Measurements from ENCODE around the gene UNC119. TPM values are rescaled to one million over a fixed set of nuclear protein-coding genes. Genes with fewer than 3 reads are reported as not detected.

Gene UNC119
- polyA plus RNA-seq, 1 donor (not counting 4 experiments of a cell fraction or from before 2014, with no cell fraction given): 60.0 TPM

DNA sequence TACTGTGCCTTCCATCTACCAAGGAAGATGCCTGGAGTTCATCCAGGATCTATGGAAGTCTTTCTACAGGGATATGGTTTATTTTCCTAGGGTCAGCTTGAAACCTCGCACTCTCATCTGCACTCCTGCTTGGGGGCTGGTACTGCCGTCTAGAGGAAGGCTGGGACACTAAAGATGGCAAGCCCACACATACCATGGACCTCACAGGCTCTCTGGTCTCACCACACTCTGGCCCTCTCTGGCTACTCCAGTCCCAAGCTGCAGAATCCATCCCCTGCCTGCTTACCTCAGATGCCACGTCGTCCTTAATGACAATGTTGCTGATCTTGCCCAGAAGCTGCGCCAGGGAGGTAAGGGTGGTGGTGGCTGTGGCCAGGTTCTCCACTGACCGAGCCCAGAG is 2.1 kb upstream of the UNC119 start:
- H3K27ac ChIP-seq (ENCODE audit: control insufficient read depth, insufficient read depth, low read length): no peak overlapping the region
- no peak overlapping the region for H3K4me3 ChIP-seq (ENCODE audit: control insufficient read depth in 2 of 3, extremely low read depth in 1 of 3, insufficient read depth in 2 of 3, low read depth in 1 of 3, low read length in 3 of 3)
- no peak overlapping the region for H3K9ac ChIP-seq (ENCODE audit: control insufficient read depth, extremely low read depth, insufficient read depth, low read length)
- peaks cover 3% of the 10 kb centered on the region for H3K79me2 ChIP-seq (ENCODE audit: control insufficient read depth, insufficient read depth, low read length)
- dilution Hi-C loops (cut with MboI; ENCODE audit: extremely low pct_ligation_motif_present, low sequenced_read_pairs): no loop called here
- H3K4me1 ChIP-seq (ENCODE audit: control insufficient read depth, extremely low read depth, insufficient read depth, low read length): peaks cover 6% of the 10 kb centered on the region
- H3K9me1 ChIP-seq (ENCODE audit: control insufficient read depth, extremely low read depth, insufficient read depth, low read length): peaks cover 3% of the 10 kb centered on the region
- no peak for TF ChIP-seq EZH2 (IDR thresholded peaks at IDR 0.05; ENCODE audit: low read length)
- TF ChIP-seq, protein P1, sequence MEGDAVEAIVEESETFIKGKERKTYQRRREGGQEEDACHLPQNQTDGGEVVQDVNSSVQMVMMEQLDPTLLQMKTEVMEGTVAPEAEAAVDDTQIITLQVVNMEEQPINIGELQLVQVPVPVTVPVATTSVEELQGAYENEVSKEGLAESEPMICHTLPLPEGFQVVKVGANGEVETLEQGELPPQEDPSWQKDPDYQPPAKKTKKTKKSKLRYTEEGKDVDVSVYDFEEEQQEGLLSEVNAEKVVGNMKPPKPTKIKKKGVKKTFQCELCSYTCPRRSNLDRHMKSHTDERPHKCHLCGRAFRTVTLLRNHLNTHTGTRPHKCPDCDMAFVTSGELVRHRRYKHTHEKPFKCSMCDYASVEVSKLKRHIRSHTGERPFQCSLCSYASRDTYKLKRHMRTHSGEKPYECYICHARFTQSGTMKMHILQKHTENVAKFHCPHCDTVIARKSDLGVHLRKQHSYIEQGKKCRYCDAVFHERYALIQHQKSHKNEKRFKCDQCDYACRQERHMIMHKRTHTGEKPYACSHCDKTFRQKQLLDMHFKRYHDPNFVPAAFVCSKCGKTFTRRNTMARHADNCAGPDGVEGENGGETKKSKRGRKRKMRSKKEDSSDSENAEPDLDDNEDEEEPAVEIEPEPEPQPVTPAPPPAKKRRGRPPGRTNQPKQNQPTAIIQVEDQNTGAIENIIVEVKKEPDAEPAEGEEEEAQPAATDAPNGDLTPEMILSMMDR (optimal IDR thresholded peaks at IDR 0.05 in 1 of 3, IDR thresholded peaks at IDR 0.05 in 1 of 3, conservative IDR thresholded peaks at IDR 0.05 in 1 of 3; ENCODE audit: extremely low read depth in 1 of 3, insufficient read depth in 2 of 3, low read length in 3 of 3): peak in 1 of 3 experiments; percentile 30
- H3K36me3 ChIP-seq (ENCODE audit: control insufficient read depth in 2 of 2, extremely low read depth in 1 of 2, insufficient read depth in 2 of 2, low read length in 2 of 2): peaks cover 19 to 35% of the 10 kb centered on the region in 2 experiments
- H3K9me3 ChIP-seq (ENCODE audit: control insufficient read depth, low read depth, low read length): no peaks in the 10 kb centered on the region
- no peak overlapping the region for H3K4me2 ChIP-seq (ENCODE audit: control insufficient read depth, extremely low read depth, insufficient read depth, low read depth, low read length)
- no peak overlapping the region for H2AFZ ChIP-seq (ENCODE audit: control insufficient read depth, low read length)
- FAIRE-seq: no peak
- H3K27me3 ChIP-seq (ENCODE audit: control insufficient read depth, extremely low read depth, insufficient read depth, low read length): no peaks in the 10 kb centered on the region
- no peaks in the 10 kb centered on the region for H4K20me1 ChIP-seq (ENCODE audit: control insufficient read depth, extremely low read depth, insufficient read depth, low read length)
- DNase-seq (ENCODE audit: low read depth, low spot score): no peak

DNA sequence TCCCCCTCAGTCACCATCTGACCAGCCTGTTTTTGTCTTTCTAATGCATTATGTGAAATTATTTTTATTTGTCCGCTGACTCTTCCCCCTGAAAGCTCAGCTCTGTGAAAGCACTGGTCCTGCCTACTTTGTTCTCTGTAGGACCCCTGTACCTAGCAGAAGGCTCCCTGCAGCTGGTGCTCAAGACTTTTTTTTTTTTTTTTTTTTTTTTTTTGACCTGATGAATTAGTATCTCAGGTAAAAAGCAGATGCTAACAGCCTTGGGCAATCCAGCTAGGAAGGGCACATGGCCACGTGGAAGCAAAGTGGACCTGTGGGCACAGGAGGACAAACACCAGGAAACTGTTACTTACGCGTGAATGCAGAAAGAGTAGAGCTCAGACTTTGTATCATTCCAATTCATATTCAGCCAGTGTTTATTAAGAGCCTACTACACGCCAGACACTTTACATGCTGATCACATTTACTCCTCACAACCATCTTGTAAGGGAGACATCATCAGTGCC is 629 bp upstream of the UNC119 start:
- peak overlapping the region; percentile 65 for H3K4me2 ChIP-seq (ENCODE audit: control insufficient read depth, extremely low read depth, insufficient read depth, low read depth, low read length)
- H3K9me3 ChIP-seq (ENCODE audit: control insufficient read depth, low read depth, low read length): no peaks in the 10 kb centered on the region
- peaks cover 6% of the 10 kb centered on the region for H3K4me1 ChIP-seq (ENCODE audit: control insufficient read depth, extremely low read depth, insufficient read depth, low read length)
- no peaks in the 10 kb centered on the region for H3K27me3 ChIP-seq (ENCODE audit: control insufficient read depth, extremely low read depth, insufficient read depth, low read length)
- no peaks in the 10 kb centered on the region for H4K20me1 ChIP-seq (ENCODE audit: control insufficient read depth, extremely low read depth, insufficient read depth, low read length)
- TF ChIP-seq EZH2 (IDR thresholded peaks at IDR 0.05; ENCODE audit: low read length): no peak
- TF ChIP-seq, protein P1 (optimal IDR thresholded peaks at IDR 0.05 in 1 of 3, IDR thresholded peaks at IDR 0.05 in 1 of 3, conservative IDR thresholded peaks at IDR 0.05 in 1 of 3; ENCODE audit: extremely low read depth in 1 of 3, insufficient read depth in 2 of 3, low read length in 3 of 3): no peak
- FAIRE-seq: no peak
- no peak overlapping the region for H3K27ac ChIP-seq (ENCODE audit: control insufficient read depth, insufficient read depth, low read length)
- no peak overlapping the region for H2AFZ ChIP-seq (ENCODE audit: control insufficient read depth, low read length)
- H3K9ac ChIP-seq (ENCODE audit: control insufficient read depth, extremely low read depth, insufficient read depth, low read length): no peak overlapping the region
- H3K36me3 ChIP-seq (ENCODE audit: control insufficient read depth in 2 of 2, extremely low read depth in 1 of 2, insufficient read depth in 2 of 2, low read length in 2 of 2): peaks cover 17 to 31% of the 10 kb centered on the region in 2 experiments
- DNase-seq (ENCODE audit: low read depth, low spot score): no peak
- peaks cover 3% of the 10 kb centered on the region for H3K79me2 ChIP-seq (ENCODE audit: control insufficient read depth, insufficient read depth, low read length)
- dilution Hi-C loops (cut with MboI; ENCODE audit: extremely low pct_ligation_motif_present, low sequenced_read_pairs): no loop called here
- H3K4me3 ChIP-seq (ENCODE audit: control insufficient read depth in 2 of 3, extremely low read depth in 1 of 3, insufficient read depth in 2 of 3, low read depth in 1 of 3, low read length in 3 of 3): no peak overlapping the region
- H3K9me1 ChIP-seq (ENCODE audit: control insufficient read depth, extremely low read depth, insufficient read depth, low read length): peaks cover 3% of the 10 kb centered on the region
